Measurements from ENCODE around the gene INAVA. TPM values are rescaled to one million over a fixed set of nuclear protein-coding genes. Genes with fewer than 3 reads are reported as not detected.

Gene INAVA
- total and polyA plus RNA-seq, 2 donors from 2014 or later, result 22.1 to 48.8 TPM

- intact Hi-C loops (cut with DNase I), result no loop called here
- Histone ChIP-seq H3K27me3 (ENCODE audit: control insufficient read depth, insufficient read depth, low read length) (no peaks in the 10 kb centered on the region), H3K4me3 (ENCODE audit: low read length in 3 of 3) (no peak overlapping the region), H3K27ac (ENCODE audit: low read depth in 2 of 2, low read length in 2 of 2) (no peak overlapping the region), H3K9ac (ENCODE audit: low read length in 3 of 3) (no peak overlapping the region), H3K9me3 (ENCODE audit: control insufficient read depth in 2 of 3, insufficient read depth in 1 of 3, low read length in 3 of 3) (no peaks in the 10 kb centered on the region), H3K4me1 (ENCODE audit: control insufficient read depth in 2 of 3, insufficient read depth in 2 of 3, low read depth in 1 of 3, low read length in 3 of 3) (no peaks in the 10 kb centered on the region), H3K36me3 (ENCODE audit: control insufficient read depth in 2 of 3, insufficient read depth in 3 of 3, low read length in 3 of 3) (no peaks in the 10 kb centered on the region)
- FAIRE-seq, result no peak
- DNase-seq, result no peak
- no peak for TF ChIP-seq CTCF (IDR thresholded peaks at IDR 0.05; ENCODE audit: borderline replicate concordance, extremely low read depth, insufficient read depth)
These were observed 56.3 kb downstream of the INAVA start for GRCh38 chr1:200951016-200951415.

- Histone ChIP-seq H3K9ac (ENCODE audit: low read length in 3 of 3) (no peak overlapping the region), H3K4me1 (ENCODE audit: control insufficient read depth in 2 of 3, insufficient read depth in 2 of 3, low read depth in 1 of 3, low read length in 3 of 3) (no peaks in the 10 kb centered on the region), H3K4me3 (ENCODE audit: low read length in 3 of 3) (no peak overlapping the region), H3K36me3 (ENCODE audit: control insufficient read depth in 2 of 3, insufficient read depth in 3 of 3, low read length in 3 of 3) (no peaks in the 10 kb centered on the region), H3K9me3 (ENCODE audit: control insufficient read depth in 2 of 3, insufficient read depth in 1 of 3, low read length in 3 of 3) (no peaks in the 10 kb centered on the region), H3K27ac (ENCODE audit: low read depth in 2 of 2, low read length in 2 of 2) (no peak overlapping the region), H3K27me3 (ENCODE audit: control insufficient read depth, insufficient read depth, low read length) (no peaks in the 10 kb centered on the region)
- FAIRE-seq (no peak), DNase-seq (no peak)
- no peak for TF ChIP-seq CTCF (IDR thresholded peaks at IDR 0.05; ENCODE audit: borderline replicate concordance, extremely low read depth, insufficient read depth)
- intact Hi-C loops (cut with DNase I), result no loop called here
These were observed 59.7 kb downstream of the INAVA start for GRCh38 chr1:200954434-200954833.

GRCh38 chr1:200958597-200958996, 63.9 kb downstream of the INAVA start:
- Histone ChIP-seq H3K27me3 (ENCODE audit: control insufficient read depth, insufficient read depth, low read length) (no peaks in the 10 kb centered on the region), H3K9me3 (ENCODE audit: control insufficient read depth in 2 of 3, insufficient read depth in 1 of 3, low read length in 3 of 3) (no peaks in the 10 kb centered on the region), H3K9ac (ENCODE audit: low read length in 3 of 3) (no peak overlapping the region), H3K36me3 (ENCODE audit: control insufficient read depth in 2 of 3, insufficient read depth in 3 of 3, low read length in 3 of 3) (no peaks in the 10 kb centered on the region), H3K27ac (ENCODE audit: low read depth in 2 of 2, low read length in 2 of 2) (no peak overlapping the region), H3K4me1 (ENCODE audit: control insufficient read depth in 2 of 3, insufficient read depth in 2 of 3, low read depth in 1 of 3, low read length in 3 of 3) (no peaks in the 10 kb centered on the region), H3K4me3 (ENCODE audit: low read length in 3 of 3) (no peak overlapping the region)
- no peak for TF ChIP-seq CTCF (IDR thresholded peaks at IDR 0.05; ENCODE audit: borderline replicate concordance, extremely low read depth, insufficient read depth)
- intact Hi-C loops (cut with DNase I), result no loop called here
- FAIRE-seq, result no peak
- peak in 1 of 5 donors; percentile 32 for DNase-seq

- TF ChIP-seq CTCF (IDR thresholded peaks at IDR 0.05; ENCODE audit: borderline replicate concordance, extremely low read depth, insufficient read depth), result no peak
- H3K27me3 ChIP-seq (ENCODE audit: control insufficient read depth, insufficient read depth, low read length), result no peaks in the 10 kb centered on the region
- no peaks in the 10 kb centered on the region for H3K4me1 ChIP-seq (ENCODE audit: control insufficient read depth in 2 of 3, insufficient read depth in 2 of 3, low read depth in 1 of 3, low read length in 3 of 3)
- DNase-seq, result peak in 4 of 5 donors; percentile 27 to 43 (median 34)
- no peak overlapping the region for H3K27ac ChIP-seq (ENCODE audit: low read depth in 2 of 2, low read length in 2 of 2)
- no peaks in the 10 kb centered on the region for H3K9me3 ChIP-seq (ENCODE audit: control insufficient read depth in 2 of 3, insufficient read depth in 1 of 3, low read length in 3 of 3)
- intact Hi-C loops (cut with DNase I), result no loop called here
- H3K36me3 ChIP-seq (ENCODE audit: control insufficient read depth in 2 of 3, insufficient read depth in 3 of 3, low read length in 3 of 3), result no peaks in the 10 kb centered on the region
- no peak overlapping the region for H3K4me3 ChIP-seq (ENCODE audit: low read length in 3 of 3)
- H3K9ac ChIP-seq (ENCODE audit: low read length in 3 of 3), result no peak overlapping the region
- no peak for FAIRE-seq
These were observed 64.8 kb downstream of the INAVA start for GRCh38 chr1:200959411-200959921.

Data from kidney (tissue), 14 donors.